PFSK-1 (cell line): Measurements from ENCODE around the gene TPP1.

Source experiments
- FOXP2 ChIP-seq: optimal IDR thresholded peaks from 2 replicates; pipeline ENCODE3; 2011; ENCODE audit warnings: borderline replicate concordance, control low read depth, inconsistent platforms; ENCODE audit not compliant: insufficient read depth; ENCODE audit errors: extremely low read length, extremely low read depth
- POLR2AphosphoS5 ChIP-seq: IDR thresholded peaks from 2 replicates; pipeline ENCODE4 v1.6.1; 2012; ENCODE audit warnings: low read depth, mild to moderate bottlenecking, control low read depth, low read length, moderate library complexity
- SIN3A ChIP-seq: IDR thresholded peaks from 2 replicates; pipeline ENCODE4 v1.6.1; 2012; ENCODE audit warnings: mild to moderate bottlenecking, low read length, moderate library complexity, borderline replicate concordance; ENCODE audit not compliant: insufficient read depth
- TAF1 ChIP-seq: IDR thresholded peaks from 2 replicates; pipeline ENCODE4 v1.6.1; 2012; ENCODE audit warnings: low read length, control low read depth, borderline replicate concordance; ENCODE audit not compliant: insufficient read depth
- TF ChIP-seq, protein P1 (sequence below), 2 experiments: IDR thresholded peaks; 2 replicates each; pipeline versions ENCODE4 v1.6.1 to v1.8.0; 2011 to 2012; ENCODE audit warnings: low read depth in 2 of 2, low read length in 2 of 2, control low read depth in 1 of 2, inconsistent platforms in 1 of 2, mild to moderate bottlenecking in 1 of 2, moderate library complexity in 1 of 2; ENCODE audit not compliant: insufficient read depth in 1 of 2

TPP1 gene

DNA sequence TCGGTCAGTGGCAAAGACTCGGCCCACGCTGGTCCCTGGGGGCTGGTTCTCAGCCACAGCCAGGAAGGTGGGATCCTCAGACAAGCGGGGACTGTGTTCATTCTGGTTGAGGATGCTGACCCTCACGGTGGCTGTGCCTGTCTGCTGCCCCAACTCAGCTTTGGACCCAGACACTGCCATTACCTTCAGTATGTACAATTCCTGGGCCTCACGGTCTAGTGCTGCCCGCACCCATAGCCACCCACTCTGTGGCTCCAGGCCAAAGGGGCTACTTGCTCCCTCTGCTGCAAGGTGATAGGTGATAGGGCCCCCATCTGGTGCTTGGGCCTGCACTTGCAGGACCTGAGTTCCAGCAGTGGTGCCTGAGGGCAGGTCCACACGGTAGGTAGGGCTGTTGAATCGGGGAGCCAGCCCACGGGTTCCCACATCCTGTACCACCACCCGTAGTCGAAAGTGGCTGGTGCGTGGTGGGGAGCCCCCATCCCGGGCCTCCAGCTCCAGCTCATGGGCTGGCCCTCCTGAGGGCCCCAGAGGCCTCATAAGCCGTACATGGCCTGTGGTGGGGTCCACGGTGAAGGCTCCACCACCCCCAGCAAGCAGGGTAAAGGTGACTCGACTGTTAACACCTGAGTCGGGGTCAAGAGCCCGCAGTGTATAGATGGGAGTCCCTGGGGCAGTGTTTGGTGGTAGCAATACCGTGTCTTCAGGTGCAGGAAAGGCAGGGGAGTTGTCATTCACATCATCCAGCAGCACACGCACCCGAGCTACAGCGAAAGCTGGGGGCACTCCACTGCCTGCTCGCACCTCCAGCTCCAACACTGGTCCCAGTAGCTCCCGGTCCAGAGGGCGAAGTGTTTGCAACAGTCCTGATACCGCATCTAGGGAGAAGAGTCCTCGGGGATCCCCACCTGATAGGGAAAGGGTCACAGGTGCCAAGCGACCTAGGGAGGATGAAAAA lies 13.2 kb upstream of the TPP1 start:
- TF ChIP-seq, protein P1, sequence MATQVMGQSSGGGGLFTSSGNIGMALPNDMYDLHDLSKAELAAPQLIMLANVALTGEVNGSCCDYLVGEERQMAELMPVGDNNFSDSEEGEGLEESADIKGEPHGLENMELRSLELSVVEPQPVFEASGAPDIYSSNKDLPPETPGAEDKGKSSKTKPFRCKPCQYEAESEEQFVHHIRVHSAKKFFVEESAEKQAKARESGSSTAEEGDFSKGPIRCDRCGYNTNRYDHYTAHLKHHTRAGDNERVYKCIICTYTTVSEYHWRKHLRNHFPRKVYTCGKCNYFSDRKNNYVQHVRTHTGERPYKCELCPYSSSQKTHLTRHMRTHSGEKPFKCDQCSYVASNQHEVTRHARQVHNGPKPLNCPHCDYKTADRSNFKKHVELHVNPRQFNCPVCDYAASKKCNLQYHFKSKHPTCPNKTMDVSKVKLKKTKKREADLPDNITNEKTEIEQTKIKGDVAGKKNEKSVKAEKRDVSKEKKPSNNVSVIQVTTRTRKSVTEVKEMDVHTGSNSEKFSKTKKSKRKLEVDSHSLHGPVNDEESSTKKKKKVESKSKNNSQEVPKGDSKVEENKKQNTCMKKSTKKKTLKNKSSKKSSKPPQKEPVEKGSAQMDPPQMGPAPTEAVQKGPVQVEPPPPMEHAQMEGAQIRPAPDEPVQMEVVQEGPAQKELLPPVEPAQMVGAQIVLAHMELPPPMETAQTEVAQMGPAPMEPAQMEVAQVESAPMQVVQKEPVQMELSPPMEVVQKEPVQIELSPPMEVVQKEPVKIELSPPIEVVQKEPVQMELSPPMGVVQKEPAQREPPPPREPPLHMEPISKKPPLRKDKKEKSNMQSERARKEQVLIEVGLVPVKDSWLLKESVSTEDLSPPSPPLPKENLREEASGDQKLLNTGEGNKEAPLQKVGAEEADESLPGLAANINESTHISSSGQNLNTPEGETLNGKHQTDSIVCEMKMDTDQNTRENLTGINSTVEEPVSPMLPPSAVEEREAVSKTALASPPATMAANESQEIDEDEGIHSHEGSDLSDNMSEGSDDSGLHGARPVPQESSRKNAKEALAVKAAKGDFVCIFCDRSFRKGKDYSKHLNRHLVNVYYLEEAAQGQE (IDR thresholded peaks at IDR 0.05; ENCODE audit: insufficient read depth in 1 of 2, low read depth in 2 of 2, low read length in 2 of 2): no peak
- no peak for TF ChIP-seq SIN3A
- TF ChIP-seq POLR2AphosphoS5: no peak
- no peak for TF ChIP-seq FOXP2
- TF ChIP-seq TAF1: no peak

DNA sequence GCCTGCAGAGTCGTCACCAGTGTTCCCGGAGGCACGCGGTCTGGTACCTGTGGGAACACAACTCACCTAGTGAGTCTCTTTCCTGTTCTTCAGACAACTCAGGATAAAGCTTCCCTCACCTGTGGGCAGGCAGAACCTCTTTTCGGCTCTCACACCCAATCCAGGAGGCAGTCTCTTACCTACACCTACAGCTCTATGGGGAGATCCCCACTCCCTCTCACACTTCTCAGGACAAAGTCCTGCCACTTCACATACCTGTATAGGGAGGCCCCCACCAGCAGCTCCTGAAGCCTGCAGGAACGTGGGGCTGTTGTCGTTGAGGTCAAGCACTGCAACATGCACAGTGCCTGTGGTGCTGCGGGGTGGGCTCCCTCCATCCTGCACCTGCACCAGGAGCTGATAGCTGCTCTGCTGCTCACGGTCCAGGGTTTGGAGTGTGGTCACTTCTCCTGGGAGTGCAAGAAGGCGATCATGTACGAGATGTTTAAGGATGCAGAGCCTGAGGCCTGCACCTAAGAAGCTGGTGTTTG lies 12.2 kb upstream of the TPP1 start:
- TF ChIP-seq SIN3A: no peak
- TF ChIP-seq, protein P1 (IDR thresholded peaks at IDR 0.05; ENCODE audit: insufficient read depth in 1 of 2, low read depth in 2 of 2, low read length in 2 of 2): no peak
- no peak for TF ChIP-seq POLR2AphosphoS5
- TF ChIP-seq FOXP2: no peak
- TF ChIP-seq TAF1: no peak

DNA sequence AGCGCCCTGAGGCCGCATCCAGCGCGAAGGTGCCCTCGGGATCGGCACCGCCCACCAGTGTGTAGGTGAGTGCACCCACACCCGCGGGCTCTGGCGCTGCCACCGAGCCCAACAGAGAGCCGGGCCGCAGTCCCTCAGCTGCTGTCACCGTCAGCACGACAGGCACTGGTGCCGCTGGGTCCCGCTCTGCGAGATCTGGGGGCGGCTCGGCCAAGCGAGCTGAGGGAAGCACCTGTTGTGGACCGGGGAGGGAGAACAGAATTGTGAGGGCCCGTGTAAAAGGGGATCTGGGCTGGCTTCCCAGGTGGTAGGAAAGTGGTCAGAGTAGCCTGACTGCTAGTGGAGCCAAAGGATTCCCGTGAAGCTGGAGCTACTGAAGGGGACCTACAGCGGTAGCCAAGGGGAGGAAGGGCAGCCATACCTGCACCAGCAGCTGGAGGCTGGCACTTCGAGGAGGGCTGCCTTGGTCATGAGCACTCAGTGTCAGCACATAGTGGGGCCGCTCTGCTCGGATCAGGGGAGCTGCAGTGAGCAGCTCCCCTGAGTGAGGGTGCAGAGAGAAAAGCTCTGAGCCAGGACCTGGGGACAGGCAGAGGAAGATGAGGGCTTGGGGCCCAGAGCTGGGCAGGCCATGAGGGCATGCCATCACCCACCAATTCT lies 11.5 kb upstream of the TPP1 start:
- TF ChIP-seq FOXP2 (no peak), POLR2AphosphoS5 (no peak), TAF1 (no peak), SIN3A (no peak)
- TF ChIP-seq, protein P1 (IDR thresholded peaks at IDR 0.05; ENCODE audit: insufficient read depth in 1 of 2, low read depth in 2 of 2, low read length in 2 of 2): no peak

DNA sequence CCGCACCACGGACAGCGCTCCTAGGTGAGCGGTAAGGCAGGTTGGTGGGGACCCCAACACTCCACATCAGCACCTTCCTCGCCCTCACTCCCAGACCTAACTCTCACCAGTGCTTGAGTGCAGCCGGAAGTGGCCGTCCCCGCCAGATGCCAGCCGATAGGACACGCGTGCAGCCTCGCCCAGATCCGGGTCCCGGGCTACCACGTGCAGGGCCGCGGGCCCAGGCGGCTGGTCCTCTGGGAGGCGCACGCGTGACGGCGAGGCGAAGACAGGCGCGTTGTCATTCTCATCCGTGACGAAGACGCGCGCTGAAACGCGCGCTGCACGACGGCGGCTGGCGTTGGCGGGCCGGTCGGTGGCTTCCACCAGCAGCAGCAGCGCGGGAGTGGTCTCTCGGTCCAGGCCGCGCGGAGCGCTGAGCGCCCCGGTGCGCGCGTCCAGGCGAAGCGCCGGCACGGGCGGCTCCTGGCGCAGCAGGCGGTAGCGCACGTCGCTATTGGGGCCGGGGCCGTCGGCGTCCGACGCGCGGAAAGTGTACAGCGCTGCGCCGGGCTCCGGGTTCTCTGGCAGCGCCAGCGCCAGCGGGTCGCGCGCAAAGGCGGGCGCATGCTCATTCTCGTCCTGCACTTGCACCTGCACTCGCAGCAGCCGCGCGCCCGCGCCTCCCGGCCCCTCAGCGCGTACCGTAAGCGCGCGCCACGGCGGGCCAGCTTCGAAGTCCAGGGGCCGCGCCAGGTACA lies 10.8 kb upstream of the TPP1 start:
- no peak for TF ChIP-seq POLR2AphosphoS5
- TF ChIP-seq, protein P1 (IDR thresholded peaks at IDR 0.05; ENCODE audit: insufficient read depth in 1 of 2, low read depth in 2 of 2, low read length in 2 of 2): peak in 1 of 2 experiments; percentile 59; a peak in 2 of 4 replicates
